Activated CD4-positive, alpha-beta T cell treated with anti-CD3 and anti-CD28 coated beads, Interleukin-2, amount 10 ng/mL, durations not matched to agents 7 days and 5 days (primary cell): ENCODE results near the gene SLC38A3. TPM values are rescaled to one million over a fixed set of nuclear protein-coding genes. Genes with fewer than 3 reads are reported as not detected.
"Not testable (repeated sequence)": the region's sequence is repeated elsewhere in the genome, so short reads cannot be mapped to it uniquely, and the experiment has no call there.

Experiments used
- CTCF ChIA-PET: fragments of 350-600 bp; sonication (Branson Sonifier 250); formaldehyde crosslinking; loops from one replicate; lab custom pipeline; 2021; ENCODE audit warnings: antibody characterized with exemption; lab: Charles Lee
- POLR2A ChIA-PET: fragments of 350-600 bp; sonication (Branson Sonifier 250); formaldehyde crosslinking; loops from one replicate; lab custom pipeline; 2021; ENCODE audit warnings: antibody characterized with exemption; lab: Charles Lee
- DNase-seq: peaks from one replicate; pipeline ENCODE4 v3.0.0-alpha.2; 2020
- H3K27ac Mint-ChIP-seq: one replicate; pipeline ENCODE4 v1.8.0; 2021; ENCODE audit warnings: mild to moderate bottlenecking, moderate library complexity, mixed read lengths
- H3K27me3 Mint-ChIP-seq: one replicate; pipeline ENCODE4 v1.8.0; 2021; ENCODE audit warnings: mixed read lengths
- H3K36me3 Mint-ChIP-seq: one replicate; pipeline ENCODE4 v1.8.0; 2021; ENCODE audit warnings: low read depth, mixed read lengths
- H3K4me1 Mint-ChIP-seq: one replicate; pipeline ENCODE4 v1.8.0; 2021; ENCODE audit warnings: mixed read lengths
- H3K4me3 Mint-ChIP-seq: one replicate; pipeline ENCODE4 v1.8.0; 2021; ENCODE audit warnings: mild to moderate bottlenecking, moderate library complexity, mixed read lengths
- H3K9me3 Mint-ChIP-seq: one replicate; pipeline ENCODE4 v1.8.0; 2021; ENCODE audit warnings: mixed read lengths
- total RNA-seq, 2 experiments: library from RNA; stranded (reverse); gene quantifications; one replicate each; pipeline ENCODE4 v1.2.3, GENCODE V29; 2021

SLC38A3 gene
- total RNA-seq, 2 experiments from 2014 or later = not detected

GRCh38 chr3:50254577-50255250 lies 49.6 kb downstream of the SLC38A3 start:
- ChIA-PET POLR2A (interaction anchor here (1.1 kb wide), 1 partner anchor 8 kb away, joined by 3 read pairs; no protein-coding TSS in a partner anchor), CTCF (interaction anchor here (1.0 to 13.7 kb wide), 8 partner anchors 4 to 60 kb away, joined by 3 to 143 read pairs (median 5); no protein-coding TSS in a partner anchor)
- Mint-ChIP-seq H3K27ac (no peak overlapping the region), H3K4me3 (no peak overlapping the region), H3K36me3 (peaks cover 48% of the 10 kb centered on the region), H3K27me3 (no peaks in the 10 kb centered on the region), H3K4me1 (peaks cover 20% of the 10 kb centered on the region), H3K9me3 (no peaks in the 10 kb centered on the region)
- no peak for DNase-seq

GRCh38 chr3:50255251-50255615 lies 50.2 kb downstream of the SLC38A3 start:
- H3K4me3 Mint-ChIP-seq = no peak overlapping the region
- H3K4me1 Mint-ChIP-seq = peaks cover 17% of the 10 kb centered on the region
- CTCF ChIA-PET = interaction anchor here (1.1 to 13.7 kb wide), 5 partner anchors 5 to 27 kb away, joined by 4 to 143 read pairs (median 5); no protein-coding TSS in a partner anchor
- H3K36me3 Mint-ChIP-seq = peaks cover 48% of the 10 kb centered on the region
- no peaks in the 10 kb centered on the region for H3K27me3 Mint-ChIP-seq
- no peak for DNase-seq
- POLR2A ChIA-PET = interaction anchor here (1.1 kb wide), 1 partner anchor 9 kb away, joined by 3 read pairs; no protein-coding TSS in a partner anchor
- no peaks in the 10 kb centered on the region for H3K9me3 Mint-ChIP-seq
- no peak overlapping the region for H3K27ac Mint-ChIP-seq

DNA sequence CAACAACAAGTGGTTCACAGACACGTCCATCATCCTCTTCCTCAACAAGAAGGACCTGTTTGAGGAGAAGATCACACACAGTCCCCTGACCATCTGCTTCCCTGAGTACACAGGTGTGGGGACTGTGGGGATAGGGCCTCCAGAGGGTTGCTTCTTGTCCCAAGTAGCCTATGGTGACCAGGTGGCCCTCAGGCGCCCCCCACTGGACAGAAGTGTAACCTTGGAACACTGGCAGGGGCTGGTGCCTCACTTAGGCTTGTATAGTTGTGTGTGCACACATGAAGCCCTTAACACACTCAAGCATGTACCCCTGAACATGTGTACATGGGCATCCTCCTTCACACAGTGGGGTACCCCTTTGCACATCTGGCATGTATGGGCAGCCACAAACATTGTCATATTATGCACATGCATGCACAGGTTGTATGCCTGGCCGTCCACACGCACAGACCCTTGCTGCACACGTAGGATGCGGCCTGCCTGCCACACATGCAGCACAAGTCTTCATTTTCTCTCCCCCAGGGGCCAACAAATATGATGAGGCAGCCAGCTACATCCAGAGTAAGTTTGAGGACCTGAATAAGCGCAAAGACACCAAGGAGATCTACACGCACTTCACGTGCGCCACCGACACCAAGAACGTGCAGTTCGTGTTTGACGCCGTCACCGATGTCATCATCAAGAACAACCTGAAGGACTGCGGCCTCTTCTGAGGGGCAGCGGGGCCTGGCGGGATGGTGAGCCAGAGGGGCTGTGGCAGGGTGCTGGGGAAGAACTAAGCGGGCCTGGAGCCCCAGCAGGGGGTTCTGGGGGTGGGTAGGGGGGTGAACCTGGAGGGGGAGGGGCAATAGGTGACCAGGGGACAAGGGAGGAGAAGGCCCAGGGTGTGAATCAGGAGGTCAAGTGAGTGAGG lies 52.2 kb downstream of the SLC38A3 start:
- Mint-ChIP-seq H3K4me3 (no peak overlapping the region), H3K27me3 (no peaks in the 10 kb centered on the region), H3K9me3 (no peaks in the 10 kb centered on the region), H3K36me3 (peaks cover 42% of the 10 kb centered on the region), H3K27ac (peak overlapping the region; percentile 9), H3K4me1 (peaks cover 9% of the 10 kb centered on the region)
- peak; percentile 51 for DNase-seq
- POLR2A ChIA-PET = no interaction called here
- CTCF ChIA-PET = interaction anchor here (0.7 to 13.7 kb wide), 7 partner anchors 7 to 63 kb away, joined by 4 to 143 read pairs (median 5); no protein-coding TSS in a partner anchor

GRCh38 chr3:50258029-50258680 lies 53.1 kb downstream of the SLC38A3 start:
- H3K27ac Mint-ChIP-seq = no peak overlapping the region
- POLR2A ChIA-PET = no interaction called here
- peaks cover 9% of the 10 kb centered on the region for H3K4me1 Mint-ChIP-seq
- H3K27me3 Mint-ChIP-seq = no peaks in the 10 kb centered on the region
- H3K4me3 Mint-ChIP-seq = no peak overlapping the region
- CTCF ChIA-PET = interaction anchor here (0.8 to 13.7 kb wide), 6 partner anchors 8 to 48 kb away, joined by 3 to 143 read pairs (median 4); no protein-coding TSS in a partner anchor
- peaks cover 42% of the 10 kb centered on the region for H3K36me3 Mint-ChIP-seq
- no peak for DNase-seq
- H3K9me3 Mint-ChIP-seq = no peaks in the 10 kb centered on the region

DNA sequence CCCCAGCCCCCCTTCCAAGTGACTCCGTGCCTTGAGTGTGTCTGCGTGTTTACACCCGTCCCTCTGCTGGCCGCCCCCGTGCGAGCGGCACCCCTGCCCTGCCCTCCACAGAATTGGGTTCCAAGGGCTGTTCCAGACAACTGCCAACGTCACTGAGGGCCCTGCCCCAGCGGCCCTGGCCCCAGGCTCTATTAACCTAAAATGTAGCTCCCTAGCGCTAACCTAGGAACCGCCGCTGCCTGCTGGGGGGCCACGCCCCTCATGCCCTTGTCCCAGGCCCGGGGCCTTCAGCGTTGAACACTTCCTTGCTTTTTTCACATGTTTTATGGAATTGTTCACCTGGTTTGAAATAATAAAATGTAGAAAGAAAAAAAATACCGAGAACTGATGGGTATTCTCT lies 53.9 kb downstream of the SLC38A3 start:
- Mint-ChIP-seq H3K4me3 (no peak overlapping the region), H3K9me3 (no peaks in the 10 kb centered on the region), H3K27me3 (no peaks in the 10 kb centered on the region), H3K4me1 (peaks cover 7% of the 10 kb centered on the region), H3K27ac (no peak overlapping the region), H3K36me3 (peaks cover 33% of the 10 kb centered on the region)
- ChIA-PET CTCF (interaction anchor here (0.8 to 13.7 kb wide), 9 partner anchors 8 to 49 kb away, joined by 3 to 143 read pairs (median 4); partner anchors contain the start of gene GNAI2), POLR2A (no interaction called here)
- no peak for DNase-seq

DNA sequence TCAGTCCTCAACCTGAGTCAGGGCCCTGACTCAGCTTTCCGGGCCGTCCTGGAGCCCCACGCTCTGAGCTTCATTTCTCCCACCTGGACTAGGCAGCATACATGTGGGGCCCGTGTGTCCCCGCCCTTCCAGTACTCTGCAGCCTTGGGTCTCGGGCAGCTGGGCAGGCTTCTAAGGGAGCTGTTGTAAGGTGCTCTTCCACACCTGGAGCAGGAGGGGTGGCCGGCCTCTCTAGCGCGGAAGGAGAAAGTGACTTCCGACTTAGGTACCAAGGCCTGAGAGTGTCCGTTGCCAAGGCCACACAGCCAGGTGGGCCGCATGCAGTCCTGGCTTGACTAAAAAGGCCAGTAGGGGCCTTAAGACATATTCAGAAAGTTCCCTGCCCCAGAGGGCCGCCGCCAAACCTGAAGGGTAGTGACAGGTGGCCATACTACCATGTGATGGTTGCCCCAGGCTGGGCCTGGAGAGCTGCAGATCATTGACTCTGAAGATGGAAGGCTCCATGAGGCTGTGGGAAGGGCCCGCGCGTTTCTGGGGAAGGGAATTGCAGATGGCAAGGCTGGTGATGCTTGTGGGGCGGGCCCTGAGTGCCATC lies 54.5 kb downstream of the SLC38A3 start:
- Mint-ChIP-seq H3K36me3 (peaks cover 28% of the 10 kb centered on the region), H3K27ac (peak overlapping the region; percentile 46), H3K4me1 (peaks cover 7% of the 10 kb centered on the region), H3K27me3 (no peaks in the 10 kb centered on the region), H3K9me3 (no peaks in the 10 kb centered on the region), H3K4me3 (peak overlapping the region; percentile 51)
- ChIA-PET CTCF (interaction anchor here (0.8 to 13.7 kb wide), 16 partner anchors 8 to 87 kb away, joined by 3 to 143 read pairs (median 4); partner anchors contain the start of gene GNAI2), POLR2A (no interaction called here)
- DNase-seq = no peak

- POLR2A ChIA-PET = no interaction called here
- CTCF ChIA-PET = interaction anchor here (0.8 to 13.7 kb wide), 13 partner anchors 10 to 88 kb away, joined by 3 to 143 read pairs (median 4); no protein-coding TSS in a partner anchor
- peak overlapping the region; percentile 46 for H3K27ac Mint-ChIP-seq
Observed at GRCh38 chr3:50260027-50260941, 55.2 kb downstream of the SLC38A3 start.

DNA sequence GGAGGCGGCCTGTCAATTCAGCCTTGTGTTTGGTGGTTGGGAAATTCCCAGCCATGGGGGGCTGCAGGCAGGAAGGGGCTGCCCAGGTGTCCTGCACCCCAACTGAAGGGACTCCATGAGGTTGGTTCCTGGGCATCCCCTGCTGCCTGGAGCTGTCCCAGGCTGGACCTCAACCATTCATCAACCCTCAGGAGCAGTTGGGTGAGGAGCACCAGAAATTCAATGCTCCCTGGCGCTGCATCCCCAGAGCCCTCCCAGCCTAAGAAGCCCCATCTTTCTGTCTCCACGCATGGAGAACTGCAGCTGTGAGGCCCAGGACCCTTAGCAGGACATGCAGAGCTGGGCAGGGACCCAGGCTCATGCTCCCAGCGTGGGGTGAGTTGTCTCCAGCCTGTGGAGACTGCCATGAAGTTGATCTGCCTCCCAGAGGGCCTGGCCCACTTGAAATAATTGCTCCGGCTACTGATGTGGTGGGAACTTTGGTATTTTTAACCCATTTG lies 55.9 kb downstream of the SLC38A3 start:
- POLR2A ChIA-PET = no interaction called here

More at GRCh38 chr3:50260027-50260941, 55.2 kb downstream of the SLC38A3 start:
- Mint-ChIP-seq H3K9me3 (no peaks in the 10 kb centered on the region), H3K36me3 (peaks cover 28% of the 10 kb centered on the region), H3K4me1 (peaks cover 7% of the 10 kb centered on the region), H3K27me3 (no peaks in the 10 kb centered on the region), H3K4me3 (peak overlapping the region; percentile 51)
- DNase-seq = peak; percentile 82

DNA sequence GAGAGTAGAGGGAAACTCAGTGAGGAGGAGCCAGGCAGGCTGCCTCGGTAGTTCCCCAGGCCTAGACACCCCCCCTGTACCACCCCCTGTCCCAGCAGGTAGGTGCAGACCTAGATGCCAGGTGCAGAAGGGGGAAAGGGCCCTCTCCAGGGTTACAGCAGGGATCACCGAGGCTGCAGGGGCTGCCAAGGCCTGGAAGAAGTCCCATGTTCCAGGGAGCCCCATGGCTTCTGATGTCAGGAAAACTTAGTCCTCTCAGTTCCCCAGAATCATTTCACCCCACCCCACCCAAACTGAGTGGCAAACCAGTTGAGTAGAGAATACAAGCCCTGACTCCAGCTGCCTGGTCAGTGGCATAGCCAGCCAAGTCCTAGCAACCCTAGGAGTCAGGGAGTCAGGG lies 56.4 kb downstream of the SLC38A3 start:
- Mint-ChIP-seq H3K4me1 (peaks cover 7% of the 10 kb centered on the region), H3K27ac (no peak overlapping the region), H3K9me3 (no peaks in the 10 kb centered on the region), H3K36me3 (peaks cover 21% of the 10 kb centered on the region), H3K4me3 (no peak overlapping the region), H3K27me3 (peaks cover 5% of the 10 kb centered on the region)
- no peak for DNase-seq
- CTCF ChIA-PET = interaction anchor here (0.5 to 13.7 kb wide), 6 partner anchors 10 to 42 kb away, joined by 3 to 143 read pairs (median 8); no protein-coding TSS in a partner anchor
- POLR2A ChIA-PET = no interaction called here

More for the DNA sequence above, 55.9 kb downstream of the SLC38A3 start:
- CTCF ChIA-PET = interaction anchor here (1.2 to 13.7 kb wide), 6 partner anchors 10 to 87 kb away, joined by 3 to 143 read pairs (median 8); no protein-coding TSS in a partner anchor
- DNase-seq = no peak
- Mint-ChIP-seq H3K27me3 (peaks cover 3% of the 10 kb centered on the region), H3K4me1 (peaks cover 7% of the 10 kb centered on the region), H3K36me3 (peaks cover 26% of the 10 kb centered on the region), H3K27ac (no peak overlapping the region), H3K9me3 (no peaks in the 10 kb centered on the region), H3K4me3 (no peak overlapping the region)

GRCh38 chr3:50262200-50262599 lies 57.1 kb downstream of the SLC38A3 start:
- CTCF ChIA-PET = interaction anchor here (0.5 to 13.7 kb wide), 3 partner anchors 10 to 36 kb away, joined by 3 to 143 read pairs (median 5); no protein-coding TSS in a partner anchor
- H3K27ac Mint-ChIP-seq, H3K4me3 Mint-ChIP-seq, DNase-seq, H3K27me3 Mint-ChIP-seq, POLR2A ChIA-PET, H3K9me3 Mint-ChIP-seq, H3K4me1 Mint-ChIP-seq: not testable (repeated sequence)
- H3K36me3 Mint-ChIP-seq = peaks cover 16% of the 10 kb centered on the region

DNA sequence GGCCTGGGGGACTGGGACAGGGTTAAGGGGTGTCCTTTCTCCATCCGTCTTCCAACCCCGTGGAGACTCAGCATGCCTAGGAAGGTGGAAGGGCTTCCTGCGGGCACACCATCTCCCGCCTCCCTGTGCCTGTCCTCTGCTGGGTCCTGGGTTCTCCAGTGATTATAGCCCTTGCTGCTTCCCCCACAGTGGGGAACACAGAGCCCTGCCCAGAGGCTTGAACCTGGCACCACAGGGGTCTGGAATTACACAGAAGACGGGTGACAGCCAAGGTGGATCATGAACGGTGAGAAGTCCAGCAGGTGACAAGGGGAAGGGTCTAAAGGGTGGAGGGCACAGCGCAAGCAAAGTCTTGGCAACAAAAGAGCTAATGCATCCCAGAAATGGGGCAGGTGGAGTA lies 57.7 kb downstream of the SLC38A3 start:
- Mint-ChIP-seq H3K4me1 (peaks cover 3% of the 10 kb centered on the region), H3K27me3 (peaks cover 8% of the 10 kb centered on the region), H3K4me3 (no peak overlapping the region), H3K27ac (no peak overlapping the region), H3K36me3 (peaks cover 11% of the 10 kb centered on the region), H3K9me3 (no peaks in the 10 kb centered on the region)
- CTCF ChIA-PET = interaction anchor here (1.0 to 13.7 kb wide), 4 partner anchors 10 to 29 kb away, joined by 4 to 143 read pairs (median 5); partner anchors contain the start of gene IFRD2
- POLR2A ChIA-PET = no interaction called here
- DNase-seq = no peak
